Measurements from ENCODE around the gene EPHX1. TPM values are rescaled to one million over a fixed set of nuclear protein-coding genes. Genes with fewer than 3 reads are reported as not detected.

The EPHX1 gene
- total and polyA plus RNA-seq, 9 donors, result 213 to 566 (median 302) TPM

DNA sequence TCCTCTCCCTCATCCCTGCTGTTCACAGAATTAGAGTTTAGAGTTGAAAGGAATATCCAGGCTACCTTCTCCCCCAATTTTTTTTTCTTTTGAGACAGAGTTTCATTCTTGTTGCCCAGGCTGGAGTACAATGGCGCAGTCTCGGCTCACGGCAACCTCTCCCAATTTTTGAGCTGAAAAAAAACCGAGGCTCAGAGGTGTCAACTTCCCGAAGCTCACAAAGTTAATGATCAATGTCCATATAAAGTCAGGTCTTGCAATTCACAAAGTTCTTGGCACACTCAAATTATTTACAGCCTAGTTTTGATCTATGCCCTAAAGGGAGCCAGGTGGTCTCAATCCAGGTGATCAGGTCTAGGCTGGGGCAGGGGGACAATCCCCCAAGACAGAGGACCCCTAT lies 79.8 kb downstream of the EPHX1 start:
- intact Hi-C loops (cut with DNase I), result loop anchor here in 1 of 4 donors (10.0 kb wide), 1 partner anchor 115 kb away; the partner anchor contains the start of gene SRP9
- TF ChIP-seq EP300 (IDR thresholded peaks at IDR 0.05), result no peak
- TF ChIP-seq POLR2A (IDR thresholded peaks at IDR 0.05), result no peak
- TF ChIP-seq, protein P1, sequence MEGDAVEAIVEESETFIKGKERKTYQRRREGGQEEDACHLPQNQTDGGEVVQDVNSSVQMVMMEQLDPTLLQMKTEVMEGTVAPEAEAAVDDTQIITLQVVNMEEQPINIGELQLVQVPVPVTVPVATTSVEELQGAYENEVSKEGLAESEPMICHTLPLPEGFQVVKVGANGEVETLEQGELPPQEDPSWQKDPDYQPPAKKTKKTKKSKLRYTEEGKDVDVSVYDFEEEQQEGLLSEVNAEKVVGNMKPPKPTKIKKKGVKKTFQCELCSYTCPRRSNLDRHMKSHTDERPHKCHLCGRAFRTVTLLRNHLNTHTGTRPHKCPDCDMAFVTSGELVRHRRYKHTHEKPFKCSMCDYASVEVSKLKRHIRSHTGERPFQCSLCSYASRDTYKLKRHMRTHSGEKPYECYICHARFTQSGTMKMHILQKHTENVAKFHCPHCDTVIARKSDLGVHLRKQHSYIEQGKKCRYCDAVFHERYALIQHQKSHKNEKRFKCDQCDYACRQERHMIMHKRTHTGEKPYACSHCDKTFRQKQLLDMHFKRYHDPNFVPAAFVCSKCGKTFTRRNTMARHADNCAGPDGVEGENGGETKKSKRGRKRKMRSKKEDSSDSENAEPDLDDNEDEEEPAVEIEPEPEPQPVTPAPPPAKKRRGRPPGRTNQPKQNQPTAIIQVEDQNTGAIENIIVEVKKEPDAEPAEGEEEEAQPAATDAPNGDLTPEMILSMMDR (IDR thresholded peaks at IDR 0.05), result no peak
- WGBS, 3 donors, result 89 to 94% (median 89%) methylated on average over 5 of the region's 5 CpGs
- Histone ChIP-seq H3K36me3 (no peaks in the 10 kb centered on the region), H3K9me3 (no peaks in the 10 kb centered on the region), H3K27ac (no peak overlapping the region), H3K4me1 (ENCODE audit: insufficient read depth) (peaks cover 5% of the 10 kb centered on the region), H3K4me3 (no peak overlapping the region), H3K27me3 (no peaks in the 10 kb centered on the region)
- DNase-seq, result no peak

- peak in 1 of 5 donors; percentile 36 for DNase-seq
- H3K9me3 ChIP-seq, result no peaks in the 10 kb centered on the region
- no peak overlapping the region for H3K27ac ChIP-seq
- H3K36me3 ChIP-seq, result no peaks in the 10 kb centered on the region
- intact Hi-C loops (cut with DNase I), result no loop called here
- peaks cover 5% of the 10 kb centered on the region for H3K4me1 ChIP-seq (ENCODE audit: insufficient read depth)
- TF ChIP-seq EP300 (IDR thresholded peaks at IDR 0.05), result no peak
- no peak for TF ChIP-seq POLR2A (IDR thresholded peaks at IDR 0.05)
- TF ChIP-seq, protein P1 (IDR thresholded peaks at IDR 0.05), result no peak
- H3K4me3 ChIP-seq, result no peak overlapping the region
- 65 to 77% (median 73%) methylated on average over 6 of the region's 6 CpGs for WGBS, 3 donors
- no peaks in the 10 kb centered on the region for H3K27me3 ChIP-seq
Observed at GRCh38 chr1:225890346-225891228, 80.7 kb downstream of the EPHX1 start.

DNA sequence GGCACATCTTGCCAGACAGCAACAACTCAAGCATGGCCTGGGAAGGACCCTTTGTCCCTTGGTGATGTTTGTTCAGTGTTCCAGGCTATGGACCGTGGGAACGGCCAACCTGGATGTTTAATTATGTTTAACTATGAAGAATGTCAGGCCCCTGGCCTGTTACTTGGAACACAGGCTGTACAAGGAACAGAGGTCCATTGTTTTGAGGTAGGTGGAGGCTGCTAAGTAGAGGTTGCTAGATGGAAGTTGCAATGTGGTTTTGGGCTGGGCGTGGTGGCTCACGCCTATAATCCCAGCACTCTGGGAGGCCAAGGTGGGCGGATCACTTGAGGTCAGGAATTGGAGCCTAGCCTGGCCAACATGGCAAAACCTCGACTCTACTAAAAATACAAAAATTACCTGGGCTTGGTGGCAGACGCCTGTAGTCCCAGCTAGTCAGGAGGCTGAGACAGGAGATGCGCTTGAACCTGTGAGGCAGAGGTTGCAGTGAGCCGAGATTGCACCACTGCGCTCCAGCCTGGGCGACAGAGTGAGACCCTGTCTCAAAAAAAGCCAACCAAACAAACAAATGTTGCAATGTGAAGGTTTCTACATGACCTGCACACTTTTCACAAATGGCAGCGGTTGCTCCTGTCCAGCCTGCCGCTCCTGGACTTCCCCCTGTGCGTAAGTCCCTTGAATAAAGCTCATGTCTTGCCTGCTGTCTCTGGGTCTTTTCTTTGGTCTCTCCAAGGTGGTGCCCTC lies 81.5 kb downstream of the EPHX1 start:
- Histone ChIP-seq H3K36me3 (no peaks in the 10 kb centered on the region), H3K4me3 (no peak overlapping the region), H3K27ac (no peak overlapping the region), H3K27me3 (no peaks in the 10 kb centered on the region), H3K4me1 (ENCODE audit: insufficient read depth) (peaks cover 5% of the 10 kb centered on the region), H3K9me3 (no peaks in the 10 kb centered on the region)
- intact Hi-C loops (cut with DNase I), result no loop called here
- TF ChIP-seq EP300 (IDR thresholded peaks at IDR 0.05) (no peak), POLR2A (IDR thresholded peaks at IDR 0.05) (no peak)
- TF ChIP-seq, protein P1 (IDR thresholded peaks at IDR 0.05), result no peak
- WGBS, 3 donors, result 89 to 95% (median 94%) methylated on average over 14 of the region's 14 CpGs
- no peak for DNase-seq

DNA sequence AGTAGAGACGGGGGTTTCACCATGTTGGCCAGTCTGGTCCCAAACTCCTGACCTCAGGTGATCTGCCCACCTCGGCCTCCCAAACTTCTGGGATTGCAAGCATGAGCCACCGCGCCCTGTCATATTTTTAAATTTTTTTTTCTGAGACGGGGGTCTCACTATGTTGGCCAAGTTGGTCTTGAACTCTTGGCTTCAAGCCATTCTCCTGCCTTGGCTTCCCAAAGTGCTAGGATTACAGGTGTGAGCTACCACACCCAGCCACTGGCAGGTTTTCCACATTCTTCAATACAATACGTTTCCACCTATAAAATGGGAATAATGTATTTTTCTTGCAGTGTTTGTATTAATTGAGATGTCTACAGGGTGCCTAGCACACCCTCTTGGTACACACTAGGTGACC lies 82.4 kb downstream of the EPHX1 start:
- Histone ChIP-seq H3K27me3 (no peaks in the 10 kb centered on the region), H3K9me3 (no peaks in the 10 kb centered on the region), H3K4me3 (no peak overlapping the region), H3K27ac (no peak overlapping the region), H3K4me1 (ENCODE audit: insufficient read depth) (peaks cover 5% of the 10 kb centered on the region), H3K36me3 (no peaks in the 10 kb centered on the region)
- intact Hi-C loops (cut with DNase I), result no loop called here
- DNase-seq, result no peak
- TF ChIP-seq EP300 (IDR thresholded peaks at IDR 0.05) (no peak), POLR2A (IDR thresholded peaks at IDR 0.05) (no peak)
- TF ChIP-seq, protein P1 (IDR thresholded peaks at IDR 0.05), result no peak
- 89 to 95% (median 90%) methylated on average over 6 of the region's 6 CpGs for WGBS, 3 donors

Other genes with a start within 250 kb of the EPHX1 start
- 100 to 1,000 TPM in 1 of 7 donors, 10 to 100 TPM in 6; 33.4 to 112 (median 88.6) TPM for gene ENAH, start 157.0 kb upstream of the EPHX1 start, total RNA-seq
- gene ENAH, start 157.0 kb upstream of the EPHX1 start, polyA plus RNA-seq, result 100 to 1,000 TPM in 1 of 2 donors, 10 to 100 TPM in 1; 40.1 to 137 TPM
- gene SRP9, start 32.3 kb upstream of the EPHX1 start, total RNA-seq, result 100 to 1,000 TPM; 151 to 239 (median 193) TPM
- 100 to 1,000 TPM; 186 to 187 TPM for gene SRP9, start 32.3 kb upstream of the EPHX1 start, polyA plus RNA-seq
- 10 to 100 TPM; 42.4 to 82.8 (median 65.5) TPM for gene TMEM63A, start 72.3 kb downstream of the EPHX1 start, total RNA-seq
- 10 to 100 TPM; 29.6 to 36.2 TPM for gene TMEM63A, start 72.3 kb downstream of the EPHX1 start, polyA plus RNA-seq
- gene LEFTY1, start 79.0 kb downstream of the EPHX1 start, total RNA-seq, result 1 to 10 TPM; 1.3 to 5.1 (median 2.0) TPM
- gene LEFTY1, start 79.0 kb downstream of the EPHX1 start, polyA plus RNA-seq, result 1 to 10 TPM in 1 of 2 donors, under 1 TPM in 1; 0.43 to 3.8 TPM
- gene PYCR2, start 114.1 kb downstream of the EPHX1 start, total RNA-seq, result 10 to 100 TPM; 48.8 to 93.3 (median 58.7) TPM
- gene PYCR2, start 114.1 kb downstream of the EPHX1 start, polyA plus RNA-seq, result 10 to 100 TPM; 35.8 to 66.1 TPM
- gene LEFTY2, start 131.1 kb downstream of the EPHX1 start, total RNA-seq, result 100 to 1,000 TPM in 1 of 7 donors, 10 to 100 TPM in 5, 1 to 10 TPM in 1; 9.7 to 196 (median 21.4) TPM
- 10 to 100 TPM; 20.3 to 37.2 TPM for gene LEFTY2, start 131.1 kb downstream of the EPHX1 start, polyA plus RNA-seq
- gene SDE2, start 189.2 kb downstream of the EPHX1 start, total RNA-seq, result 10 to 100 TPM; 16.0 to 24.4 (median 18.3) TPM
- gene SDE2, start 189.2 kb downstream of the EPHX1 start, polyA plus RNA-seq, result 10 to 100 TPM; 13.1 to 13.2 TPM

Measured in ovary (tissue), 9 donors.